LNCAP (cell line): ENCODE data around the gene HDAC4.

ENCODE experiments used
- CTCF ChIP-seq: fragments of 450-650 bp; IDR thresholded peaks from 2 replicates; pipeline ENCODE4 v1.5.1; 2017; ENCODE audit warnings: mild to moderate bottlenecking

Gene HDAC4

DNA sequence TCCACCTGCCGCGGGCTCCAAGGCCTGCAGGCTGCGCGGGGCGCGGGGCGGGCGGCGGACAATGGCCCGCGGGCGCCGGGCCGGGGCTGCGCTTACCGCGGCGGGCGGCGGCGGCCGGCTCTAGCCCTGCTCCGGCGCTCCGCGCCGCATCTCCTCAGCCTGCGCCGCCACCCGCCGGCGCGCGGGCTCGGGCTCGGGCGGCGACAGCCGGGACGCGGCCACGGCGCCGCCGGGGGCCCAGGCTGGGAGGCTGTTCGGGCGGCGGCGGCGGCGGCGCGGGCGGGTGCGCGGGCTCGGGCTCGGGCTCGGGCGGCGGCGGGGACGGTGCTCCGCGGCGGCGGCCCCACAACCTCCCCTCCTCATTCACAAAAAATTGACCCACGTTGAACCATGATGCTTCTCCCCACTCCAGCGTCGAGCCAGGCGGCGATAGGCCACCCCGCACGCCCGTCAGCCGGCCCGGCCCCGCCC, at the start of gene HDAC4:
Gene HDAC4, minus strand, starts transcription at position 425 of the 471 bp plus-strand sequence. CDS start 48,321 bp downstream, outside the sequence.
- no peak for TF ChIP-seq CTCF

DNA sequence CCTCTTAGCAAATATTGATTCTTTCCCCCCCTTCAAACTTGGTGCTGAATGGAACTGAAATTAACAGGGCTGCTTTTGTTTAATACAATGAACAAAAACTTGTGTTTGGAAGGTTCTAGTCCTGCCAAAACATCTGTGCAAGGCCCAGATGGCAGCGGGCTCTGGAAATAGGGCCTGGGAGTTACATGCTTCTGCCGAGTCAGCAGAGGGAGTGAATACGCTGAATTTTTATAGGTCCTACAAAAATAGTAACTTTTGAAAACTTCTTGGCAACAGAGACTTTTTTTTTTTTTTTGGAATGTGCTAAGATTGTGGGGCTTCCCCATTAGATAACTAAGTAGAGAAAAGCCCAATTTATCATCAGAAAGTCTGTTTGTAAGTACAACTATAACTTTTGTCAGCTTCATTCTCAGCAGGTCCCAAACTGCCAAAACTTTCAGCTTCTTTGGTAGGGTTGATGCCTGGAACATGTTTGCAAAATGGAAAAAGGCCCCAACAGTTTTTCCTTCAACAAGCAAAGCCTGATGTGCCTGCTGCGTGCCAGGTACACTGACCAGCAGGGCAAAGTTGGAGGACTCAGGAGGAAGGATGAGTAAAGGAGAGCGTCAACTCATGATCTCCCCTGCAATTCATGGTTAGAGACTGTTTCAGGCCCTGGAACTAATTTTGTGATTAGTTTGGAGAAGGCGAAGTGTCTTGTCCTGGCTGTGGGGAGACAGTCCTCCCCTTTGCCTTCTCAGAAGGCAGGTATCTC, 45.1 kb upstream of the HDAC4 start:
- no peak for TF ChIP-seq CTCF

DNA sequence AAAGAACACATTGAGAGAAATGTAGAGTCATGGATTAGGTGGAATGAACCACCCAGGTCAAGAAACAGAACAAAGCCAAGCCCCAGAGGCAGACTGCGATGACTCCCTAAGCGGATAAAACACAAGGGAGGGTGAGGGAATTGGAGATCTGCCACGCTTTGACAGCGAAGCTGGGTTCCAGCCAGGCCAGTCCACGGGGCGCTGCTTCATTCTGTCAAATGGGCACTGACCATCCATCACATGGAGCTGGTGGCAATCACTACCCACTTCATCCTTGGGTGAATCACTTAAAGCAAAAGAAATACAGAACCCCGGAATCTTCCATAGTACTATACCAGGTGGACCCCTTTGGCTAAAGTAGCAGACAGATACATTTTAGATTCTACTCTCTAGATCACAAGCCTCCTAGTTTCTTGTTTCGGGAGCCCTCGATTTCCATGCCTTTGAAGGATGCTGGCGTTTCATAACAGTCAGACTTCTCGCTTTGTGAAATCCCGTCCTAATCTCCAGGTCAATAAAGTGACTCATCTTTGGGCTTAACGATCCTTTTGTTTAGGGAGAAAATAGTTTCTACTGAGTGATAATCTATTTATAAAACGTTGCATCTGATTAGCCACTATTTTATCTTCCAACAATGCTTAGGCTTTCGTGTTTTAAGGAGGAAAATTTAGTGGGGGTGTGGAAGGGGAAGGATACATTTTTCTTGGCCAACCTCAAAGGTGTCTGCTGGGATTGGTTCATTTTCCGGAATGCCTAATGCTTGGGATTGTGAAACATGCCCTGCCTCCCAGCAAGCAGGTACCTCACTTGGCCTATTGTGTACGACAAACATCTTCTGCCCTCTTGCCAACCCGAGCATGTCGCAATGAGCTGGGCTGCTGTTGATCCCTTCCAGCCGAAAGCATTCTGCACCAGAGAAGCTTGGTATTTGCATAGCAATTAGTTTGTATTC, 44.1 kb upstream of the HDAC4 start:
- TF ChIP-seq CTCF, result no peak

DNA sequence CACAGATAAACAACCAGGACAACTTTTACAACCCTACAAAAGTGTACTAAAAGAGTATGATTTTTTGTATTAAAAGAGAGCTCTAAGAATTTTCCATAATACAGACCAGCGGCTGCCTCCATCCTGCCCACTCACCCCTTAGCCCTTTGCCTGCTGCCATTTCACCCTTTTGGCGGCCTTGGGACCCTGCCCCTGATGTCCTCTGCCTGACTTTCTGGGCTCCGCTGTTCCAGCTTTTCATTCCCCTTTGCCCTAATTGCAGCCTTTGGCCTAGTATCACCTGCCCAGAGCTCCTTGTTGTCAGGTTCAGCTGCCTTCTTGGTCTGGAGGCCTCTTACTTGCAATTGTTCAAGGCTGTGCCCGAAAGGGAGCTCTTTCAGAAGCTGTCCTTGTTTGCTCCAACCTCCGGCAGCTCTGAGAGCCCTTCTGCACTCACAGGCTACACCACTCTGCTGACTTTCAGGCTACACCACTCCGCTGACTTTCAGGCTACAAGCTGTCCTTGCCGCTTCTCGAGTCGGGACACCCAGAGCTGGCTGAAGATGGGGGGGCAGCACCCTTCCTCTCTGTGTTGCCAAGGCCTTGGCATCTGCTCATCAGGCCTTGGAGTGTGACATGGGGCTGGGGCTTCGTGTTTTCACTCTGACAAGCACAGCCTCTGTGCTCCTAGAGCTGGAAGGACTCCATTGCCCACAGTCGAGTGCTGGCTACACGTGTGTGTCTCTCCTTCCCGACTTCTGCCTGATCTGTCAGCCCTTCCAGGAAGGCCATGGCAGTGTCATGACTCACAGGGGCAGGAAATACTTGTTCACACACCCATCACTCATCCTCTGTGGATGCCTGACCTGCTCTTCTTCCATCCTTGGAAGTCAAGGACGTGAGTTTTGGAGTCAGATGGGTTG, 43.1 kb upstream of the HDAC4 start:
- no peak for TF ChIP-seq CTCF

- TF ChIP-seq CTCF, result no peak
Measured at GRCh38 chr2:239443102-239443620, 42.3 kb upstream of the HDAC4 start.

DNA sequence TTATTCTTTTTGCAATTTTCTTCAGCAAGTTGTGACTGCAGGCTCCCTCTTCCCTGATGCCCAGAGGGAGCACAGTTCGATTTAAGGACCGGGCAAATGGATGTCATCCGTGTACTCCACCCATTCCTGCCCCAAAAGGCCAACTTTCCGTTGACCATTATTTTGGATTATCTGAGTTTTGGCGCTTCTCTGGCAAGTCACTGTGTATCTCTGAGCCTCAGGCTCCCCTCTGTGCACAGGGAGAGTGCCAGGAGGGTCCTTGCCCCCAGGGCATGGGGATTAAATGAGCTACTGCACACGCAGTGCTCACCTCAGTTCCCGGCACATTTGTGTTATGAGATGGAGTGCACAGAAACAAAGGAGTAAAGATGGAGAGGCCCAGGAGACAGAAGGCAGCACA, 41.4 kb upstream of the HDAC4 start:
- no peak for TF ChIP-seq CTCF
